H1 (cell line): Measurements from ENCODE around the gene MTCH2. TPM values are rescaled to one million over a fixed set of nuclear protein-coding genes. Genes with fewer than 3 reads are reported as not detected.

Experiments used
- CBX5 ChIP-seq: fragments of 300-800, 300-1000 bp; sonication (generic); IDR thresholded peaks from 2 replicates; pipeline ENCODE4 v1.7.1; 2016; ENCODE audit warnings: antibody characterized with exemption, low read length, low read depth
- CEBPB ChIP-seq: IDR thresholded peaks from 2 replicates; pipeline ENCODE4 v1.6.1; 2012; ENCODE audit warnings: low read depth, low read length
- SIX5 ChIP-seq: IDR thresholded peaks from 2 replicates; pipeline ENCODE4 v1.6.1; 2011; ENCODE audit warnings: mild to moderate bottlenecking, low read depth, low read length
- polyA plus RNA-seq, 7 experiments: library from polyadenylated mRNA; depleted of rRNA in 3 of 7; stranded (reverse) in 5 of 7; unstranded in 2 of 7; fragments of >200 nt in 5 of 7; fragments of 200-250 nt in 2 of 7; gene quantifications; 1 replicate in 5 of 7; 2 replicates in 1 of 7; 4 replicates in 1 of 7; pipeline versions ENCODE4 v1.2.1 to v1.2.3, GENCODE V29; 2011 to 2013; ENCODE audit warnings: missing spikeins in 2 of 7, mixed read lengths in 2 of 7
- total RNA-seq: library from RNA; stranded (reverse); fragmentation: NEBNext Ultra II Directional; extraction: Animal tissue kit (Norgen Biotek cat#: 25700); gene quantifications from 2 replicates; pipeline ENCODE4 v1.2.1, GENCODE V29; 2021

The MTCH2 gene
- total and polyA plus RNA-seq, 2 of the 8 experiments (the other 6 are each of a cell fraction or from before 2014, with no cell fraction given) = 157 to 171 TPM

- TF ChIP-seq CEBPB (no peak), CBX5 (no peak), SIX5 (no peak)
These were observed 18.9 kb upstream of the MTCH2 start (continued) for GRCh38 chr11:47661245-47661644.
